Measurements from ENCODE around the gene NELL1. TPM values are rescaled to one million over a fixed set of nuclear protein-coding genes. Genes with fewer than 3 reads are reported as not detected.

The NELL1 gene
- total and polyA plus RNA-seq, 2 donors: 0.37 to 5.4 TPM

DNA sequence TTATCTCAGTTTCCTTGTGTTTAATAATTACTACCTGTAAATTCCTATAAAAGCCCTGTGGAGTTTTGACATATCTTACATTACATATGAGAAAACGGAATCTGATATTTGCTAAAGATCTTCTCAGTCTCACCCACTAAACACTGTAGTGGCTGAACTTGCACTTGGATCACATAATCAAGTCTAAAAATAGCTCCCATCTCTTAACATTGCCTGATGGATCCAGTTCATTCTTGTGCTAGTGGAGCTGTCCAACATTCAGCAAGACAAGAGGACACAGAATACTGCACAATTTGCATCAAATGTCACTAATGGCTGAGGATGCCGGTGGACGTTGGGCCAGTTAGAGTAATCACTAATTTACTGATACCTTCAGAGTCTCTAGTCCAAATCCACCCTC lies 953.6 kb downstream of the NELL1 start:
- H3K4me3 ChIP-seq (ENCODE audit: low read depth, low read length): no peak overlapping the region
- WGBS: 60% methylated on average over 3 of the region's 3 CpGs
- no peaks in the 10 kb centered on the region for H3K36me3 ChIP-seq (ENCODE audit: insufficient read depth)
- no peaks in the 10 kb centered on the region for H3K4me1 ChIP-seq (ENCODE audit: insufficient read depth)
- H3K27ac ChIP-seq (ENCODE audit: low read depth): no peak overlapping the region
- DNase-seq (ENCODE audit: extremely low spot score): no peak

Small RNAs within 50 kb of the gene (small RNA-seq; reads per million reads assigned to genes)
- 6.4 reads per million, percentile 93 among the genes with 10 or more reads in this experiment for gene RNA5SP336
- gene RNA5SP337: not detected

Other genes starting within 250 kb of the NELL1 start
- not detected for gene SLC6A5, start 70.0 kb upstream of the NELL1 start, total RNA-seq
- not detected for gene SLC6A5, start 70.0 kb upstream of the NELL1 start, polyA plus RNA-seq